AG09309 (cell line): ENCODE results near the gene CXCR5.

Source experiments
- DNase-seq: peaks from one replicate; pipeline ENCODE4 v3.0.0-alpha.2; 2010; ENCODE audit warnings: low read depth
- H3K4me3 ChIP-seq: 2 replicates; pipeline ENCODE4 v1.5.1; 2011; ENCODE audit warnings: mild to moderate bottlenecking, low read depth, low read length, moderate library complexity; ENCODE audit not compliant: control insufficient read depth
- TF ChIP-seq, protein P1 (sequence below): IDR thresholded peaks from 2 replicates; pipeline ENCODE4 v1.5.1; 2011; ENCODE audit warnings: mild to moderate bottlenecking, low read depth, low read length, inconsistent platforms; ENCODE audit not compliant: insufficient read depth, control insufficient read depth; ENCODE audit errors: missing control alignments

Gene CXCR5

DNA sequence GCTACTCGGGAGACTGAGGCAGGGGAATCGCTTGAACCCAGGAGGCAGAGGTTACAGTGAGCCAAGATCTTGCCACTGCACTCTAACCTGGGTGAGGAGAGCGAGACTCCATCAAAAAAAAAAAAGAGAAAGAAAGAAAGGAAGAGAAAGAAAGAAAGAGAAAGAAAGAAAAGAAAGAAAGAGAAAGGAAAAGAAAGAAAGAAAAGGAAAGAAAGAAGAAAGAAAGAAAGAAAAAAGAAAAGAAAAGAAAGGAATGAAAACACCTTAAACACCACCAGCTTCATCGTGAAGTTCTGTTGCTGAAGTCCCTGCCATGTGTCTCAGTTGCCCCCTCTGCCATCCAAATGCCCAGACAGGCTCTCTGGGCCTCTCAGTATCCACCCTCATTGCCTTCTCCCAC is 9.9 kb upstream of the CXCR5 start:
- TF ChIP-seq, protein P1, sequence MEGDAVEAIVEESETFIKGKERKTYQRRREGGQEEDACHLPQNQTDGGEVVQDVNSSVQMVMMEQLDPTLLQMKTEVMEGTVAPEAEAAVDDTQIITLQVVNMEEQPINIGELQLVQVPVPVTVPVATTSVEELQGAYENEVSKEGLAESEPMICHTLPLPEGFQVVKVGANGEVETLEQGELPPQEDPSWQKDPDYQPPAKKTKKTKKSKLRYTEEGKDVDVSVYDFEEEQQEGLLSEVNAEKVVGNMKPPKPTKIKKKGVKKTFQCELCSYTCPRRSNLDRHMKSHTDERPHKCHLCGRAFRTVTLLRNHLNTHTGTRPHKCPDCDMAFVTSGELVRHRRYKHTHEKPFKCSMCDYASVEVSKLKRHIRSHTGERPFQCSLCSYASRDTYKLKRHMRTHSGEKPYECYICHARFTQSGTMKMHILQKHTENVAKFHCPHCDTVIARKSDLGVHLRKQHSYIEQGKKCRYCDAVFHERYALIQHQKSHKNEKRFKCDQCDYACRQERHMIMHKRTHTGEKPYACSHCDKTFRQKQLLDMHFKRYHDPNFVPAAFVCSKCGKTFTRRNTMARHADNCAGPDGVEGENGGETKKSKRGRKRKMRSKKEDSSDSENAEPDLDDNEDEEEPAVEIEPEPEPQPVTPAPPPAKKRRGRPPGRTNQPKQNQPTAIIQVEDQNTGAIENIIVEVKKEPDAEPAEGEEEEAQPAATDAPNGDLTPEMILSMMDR = no peak
- no peak for DNase-seq
- H3K4me3 ChIP-seq = no peak overlapping the region

DNA sequence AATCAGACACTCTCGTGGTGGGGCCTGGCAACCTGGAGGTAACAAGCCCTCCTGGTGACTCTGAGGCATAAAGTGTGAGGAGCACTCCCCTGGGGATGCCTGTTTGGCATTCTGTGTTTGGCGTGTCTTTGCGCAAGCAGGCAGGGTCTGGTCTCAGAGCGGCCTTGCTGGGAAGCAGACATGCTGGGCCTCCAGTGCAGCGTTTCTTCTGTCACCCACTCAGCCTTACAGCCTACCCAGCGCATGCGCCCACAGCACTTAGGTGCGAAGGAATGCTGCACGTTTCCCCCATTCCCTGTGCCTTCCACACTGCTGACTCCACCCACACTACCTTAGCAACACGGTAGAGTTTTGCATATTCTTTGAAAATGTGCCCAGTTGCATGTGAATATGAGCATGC is 7.4 kb upstream of the CXCR5 start:
- TF ChIP-seq, protein P1 = no peak
- DNase-seq = no peak
- H3K4me3 ChIP-seq = no peak overlapping the region

DNA sequence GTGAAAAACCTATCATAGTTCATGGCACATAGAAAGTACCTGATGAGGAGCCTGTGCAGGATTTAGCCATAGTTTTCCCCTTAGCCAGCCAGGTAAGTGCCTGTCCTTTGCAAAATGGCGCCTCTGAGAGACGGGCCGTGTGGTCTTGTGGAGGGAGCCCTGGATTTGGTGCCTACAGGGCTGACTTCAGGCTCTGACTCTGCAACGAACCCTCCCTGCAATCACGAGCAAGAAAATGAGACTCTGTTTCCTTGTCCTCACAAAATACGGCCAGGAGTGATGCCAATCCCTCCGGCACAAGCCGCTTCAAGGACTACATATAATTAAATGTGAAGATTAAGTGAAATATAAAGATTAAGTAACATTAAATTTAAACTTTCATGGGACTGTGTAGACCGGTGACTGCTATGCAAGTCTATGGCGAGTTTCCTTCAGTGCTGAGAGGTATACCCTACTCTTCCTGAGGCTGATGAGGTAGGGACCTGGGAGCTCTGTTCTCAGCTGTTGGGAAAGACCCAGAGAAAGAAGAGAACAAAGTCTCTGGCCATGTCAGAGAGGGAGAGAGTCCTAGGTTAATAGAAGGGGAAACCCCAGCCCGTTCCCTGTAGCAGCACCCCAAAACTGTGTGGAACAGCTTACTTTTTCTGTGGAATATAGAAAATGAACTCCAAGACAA is 6.1 kb upstream of the CXCR5 start:
- DNase-seq = no peak
- no peak overlapping the region for H3K4me3 ChIP-seq
- TF ChIP-seq, protein P1 = no peak

DNA sequence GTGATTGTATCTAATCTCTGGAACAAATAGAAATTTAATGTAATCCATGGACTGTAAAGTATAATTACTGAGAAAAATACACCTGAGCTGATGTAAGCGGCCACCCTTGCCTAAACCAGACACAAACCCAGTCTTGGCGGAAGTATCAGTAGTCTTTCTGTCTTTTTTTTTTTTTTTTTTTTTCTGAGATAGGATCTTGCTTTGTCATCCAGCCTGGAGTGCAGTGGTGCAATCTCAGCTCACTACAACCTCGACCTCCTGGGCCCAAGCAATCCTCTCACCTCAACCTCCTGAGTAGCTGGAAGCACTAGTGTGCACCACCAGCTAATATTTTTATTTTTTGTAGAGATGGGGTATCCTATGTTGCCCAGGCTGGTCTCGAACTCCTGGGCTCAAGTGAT is 5.5 kb upstream of the CXCR5 start:
- TF ChIP-seq, protein P1 = no peak
- H3K4me3 ChIP-seq = no peak overlapping the region
- DNase-seq = no peak

DNA sequence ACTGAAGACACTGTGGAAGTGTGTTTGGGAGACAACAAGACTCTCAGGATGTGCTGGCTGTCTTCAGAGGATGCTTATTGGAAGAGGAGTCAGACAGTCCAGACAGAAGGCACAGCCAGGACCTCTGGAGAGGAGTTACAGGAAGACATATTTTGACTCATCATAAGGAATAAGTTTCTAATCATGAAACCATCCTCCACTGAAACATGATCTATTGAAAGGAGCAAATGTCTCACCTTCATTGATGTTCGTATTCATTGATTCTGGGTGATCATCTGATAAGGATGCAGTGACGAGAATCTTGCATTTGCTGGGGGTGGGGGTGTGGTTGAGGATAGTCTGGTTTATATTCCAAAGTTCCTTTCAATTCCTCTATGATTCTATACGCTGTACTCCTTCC is 2.5 kb upstream of the CXCR5 start:
- DNase-seq = no peak
- TF ChIP-seq, protein P1 = no peak
- no peak overlapping the region for H3K4me3 ChIP-seq

DNA sequence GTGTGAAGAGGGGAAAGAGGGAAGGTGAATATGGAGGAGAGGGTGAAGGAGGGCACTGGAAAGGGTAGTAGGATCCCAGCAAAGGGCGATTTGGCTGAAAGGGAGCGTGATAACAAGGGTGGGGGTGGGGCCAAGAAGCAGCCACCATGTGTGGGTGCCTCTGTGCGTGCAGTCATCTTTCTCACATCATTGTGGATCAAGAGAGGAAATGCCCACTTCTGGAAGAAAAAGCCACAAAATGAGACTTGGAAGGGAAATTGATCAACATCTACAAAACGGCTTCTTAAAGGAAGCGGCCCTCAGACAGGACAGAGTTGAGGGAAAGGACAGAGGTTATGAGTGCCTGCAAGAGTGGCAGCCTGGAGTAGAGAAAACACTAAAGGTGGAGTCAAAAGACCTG is 1.2 kb upstream of the CXCR5 start:
- TF ChIP-seq, protein P1 = no peak
- no peak overlapping the region for H3K4me3 ChIP-seq
- DNase-seq = no peak

DNA sequence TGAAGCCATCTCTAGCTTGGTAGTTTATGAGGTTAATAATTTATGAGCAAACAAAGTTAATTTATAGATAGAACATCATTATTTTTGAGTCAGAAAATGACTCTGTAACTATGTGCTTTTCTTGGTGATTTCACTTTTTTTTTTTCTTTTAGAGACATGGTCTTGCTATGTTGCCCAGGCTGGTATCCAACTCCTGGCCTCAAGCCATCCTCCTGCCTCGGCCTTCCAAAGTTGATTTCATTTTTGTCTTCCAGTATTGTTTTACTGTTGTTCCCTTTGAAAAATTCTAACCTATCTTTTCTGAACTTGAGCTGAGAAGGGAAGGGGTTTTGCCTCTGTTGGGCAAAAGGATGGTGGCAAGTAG is 706 bp upstream of the CXCR5 start:
- H3K4me3 ChIP-seq = no peak overlapping the region
- TF ChIP-seq, protein P1 = no peak
- DNase-seq = no peak
